Brain microvascular endothelial cell (primary cell): ENCODE measurements around the gene CDH13.

ENCODE experiments used
- DNase-seq: peaks from one replicate; pipeline ENCODE4 v3.0.0-alpha.2; 2020
- H3K27ac ChIP-seq: fragments of 250-450 bp; sonication (Bioruptor Pico); 2 replicates; pipeline ENCODE4 v1.5.1; 2020; ENCODE audit warnings: mild to moderate bottlenecking, moderate library complexity
- H3K27me3 ChIP-seq: fragments of 250-450 bp; sonication (Bioruptor Pico); replicated peaks from 2 replicates; pipeline ENCODE4 v1.5.1; 2020; ENCODE audit warnings: mild to moderate bottlenecking
- H3K36me3 ChIP-seq: fragments of 250-450 bp; sonication (Bioruptor Pico); replicated peaks from 2 replicates; pipeline ENCODE4 v1.5.1; 2020; ENCODE audit warnings: mild to moderate bottlenecking
- H3K4me3 ChIP-seq: 2 replicates; pipeline ENCODE4 v1.5.1; 2011; ENCODE audit warnings: low read depth, mild to moderate bottlenecking, control low read depth, low read length, moderate library complexity
- in situ Hi-C: cut with HindIII; loops from 2 replicates; pipeline ENCODE4 v1.10.0; 2017; ENCODE audit warnings: low sequenced_read_pairs, low pct_ligation_motif_present
- TF ChIP-seq, protein P1 (sequence below): IDR thresholded peaks from 2 replicates; pipeline ENCODE4 v1.5.1; 2011; ENCODE audit warnings: low read depth, mild to moderate bottlenecking, moderate library complexity, low read length, control low read depth, inconsistent platforms; ENCODE audit errors: missing control alignments

The CDH13 gene

DNA sequence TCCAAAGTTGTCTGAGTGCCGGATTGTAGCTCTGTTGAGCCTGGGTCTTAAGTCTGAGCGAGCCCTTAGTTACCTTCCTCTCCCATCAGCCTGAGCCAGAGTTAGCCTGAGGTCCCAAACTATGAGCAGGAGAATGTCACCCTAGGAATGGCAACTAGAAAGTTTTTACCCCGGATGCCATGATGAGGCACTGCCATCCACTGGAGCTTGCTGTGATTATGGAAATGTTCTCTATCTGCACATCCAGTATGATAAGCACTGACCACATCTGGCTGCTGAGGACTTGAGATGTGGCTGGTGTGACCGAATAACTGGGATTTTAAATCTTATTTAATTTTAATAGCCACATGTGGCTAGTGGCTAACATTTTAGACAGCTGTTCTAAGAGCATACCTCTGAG, 550.0 kb downstream of the CDH13 start:
- Histone ChIP-seq H3K36me3 (no peaks in the 10 kb centered on the region), H3K27ac (no peak overlapping the region), H3K27me3 (no peaks in the 10 kb centered on the region), H3K4me3 (no peak overlapping the region)
- TF ChIP-seq, protein P1, sequence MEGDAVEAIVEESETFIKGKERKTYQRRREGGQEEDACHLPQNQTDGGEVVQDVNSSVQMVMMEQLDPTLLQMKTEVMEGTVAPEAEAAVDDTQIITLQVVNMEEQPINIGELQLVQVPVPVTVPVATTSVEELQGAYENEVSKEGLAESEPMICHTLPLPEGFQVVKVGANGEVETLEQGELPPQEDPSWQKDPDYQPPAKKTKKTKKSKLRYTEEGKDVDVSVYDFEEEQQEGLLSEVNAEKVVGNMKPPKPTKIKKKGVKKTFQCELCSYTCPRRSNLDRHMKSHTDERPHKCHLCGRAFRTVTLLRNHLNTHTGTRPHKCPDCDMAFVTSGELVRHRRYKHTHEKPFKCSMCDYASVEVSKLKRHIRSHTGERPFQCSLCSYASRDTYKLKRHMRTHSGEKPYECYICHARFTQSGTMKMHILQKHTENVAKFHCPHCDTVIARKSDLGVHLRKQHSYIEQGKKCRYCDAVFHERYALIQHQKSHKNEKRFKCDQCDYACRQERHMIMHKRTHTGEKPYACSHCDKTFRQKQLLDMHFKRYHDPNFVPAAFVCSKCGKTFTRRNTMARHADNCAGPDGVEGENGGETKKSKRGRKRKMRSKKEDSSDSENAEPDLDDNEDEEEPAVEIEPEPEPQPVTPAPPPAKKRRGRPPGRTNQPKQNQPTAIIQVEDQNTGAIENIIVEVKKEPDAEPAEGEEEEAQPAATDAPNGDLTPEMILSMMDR: no peak
- in situ Hi-C loops: no loop called here
- DNase-seq: no peak

DNA sequence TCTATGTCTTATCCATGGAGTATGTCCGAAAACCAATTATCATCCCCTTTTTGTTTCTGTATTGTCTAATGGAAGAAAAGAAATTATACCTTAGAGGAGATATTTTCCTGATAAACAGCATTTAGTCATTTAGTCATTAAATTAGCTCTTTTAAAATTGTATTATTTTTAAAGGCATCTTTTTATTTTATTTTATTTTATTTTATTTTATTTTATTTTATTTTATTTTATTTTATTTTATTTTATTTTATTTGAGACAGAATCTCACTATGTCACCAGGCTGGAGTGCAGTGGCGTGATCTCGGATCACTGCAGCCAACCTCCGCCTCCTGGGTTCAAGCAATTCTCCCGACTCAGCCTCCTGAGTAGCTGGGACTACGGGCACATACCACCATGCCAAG, 559.1 kb downstream of the CDH13 start:
- Histone ChIP-seq H3K27ac (no peak overlapping the region), H3K27me3 (no peaks in the 10 kb centered on the region), H3K36me3 (no peaks in the 10 kb centered on the region), H3K4me3 (no peak overlapping the region)
- in situ Hi-C loops: no loop called here
- DNase-seq: no peak
- TF ChIP-seq, protein P1: no peak

DNA sequence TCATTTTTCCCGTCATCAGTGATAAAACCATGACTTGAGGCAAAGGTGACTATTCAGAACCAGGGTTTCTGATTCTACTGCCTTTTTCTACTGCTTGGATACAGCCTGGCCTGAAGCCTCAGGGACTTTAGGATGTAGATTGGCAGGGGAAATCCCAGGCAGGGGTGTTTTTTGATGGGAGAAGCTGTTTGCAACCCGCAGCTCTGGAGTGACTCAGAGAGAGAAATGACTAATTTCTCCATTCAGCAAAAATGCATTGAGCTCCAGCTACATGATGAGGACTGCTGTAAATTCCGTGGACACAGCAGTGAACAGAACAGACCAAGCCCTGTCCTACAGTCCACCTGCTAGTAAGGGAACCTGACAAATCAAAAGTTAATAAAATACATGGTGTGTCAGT, 560.6 kb downstream of the CDH13 start:
- Histone ChIP-seq H3K27me3 (no peaks in the 10 kb centered on the region), H3K36me3 (no peaks in the 10 kb centered on the region), H3K27ac (no peak overlapping the region), H3K4me3 (no peak overlapping the region)
- TF ChIP-seq, protein P1: no peak
- DNase-seq: peak; percentile 80
- in situ Hi-C loops: no loop called here

- TF ChIP-seq, protein P1: no peak
- H3K36me3 ChIP-seq: no peaks in the 10 kb centered on the region
- in situ Hi-C loops: no loop called here
- no peak overlapping the region for H3K27ac ChIP-seq
- H3K27me3 ChIP-seq: no peaks in the 10 kb centered on the region
- DNase-seq: no peak
- no peak overlapping the region for H3K4me3 ChIP-seq
Observed at GRCh38 chr16:83196796-83197195, 570.0 kb downstream of the CDH13 start.

GRCh38 chr16:83197450-83197849, 570.7 kb downstream of the CDH13 start:
- TF ChIP-seq, protein P1: no peak
- DNase-seq: no peak
- in situ Hi-C loops: no loop called here
- Histone ChIP-seq H3K4me3 (no peak overlapping the region), H3K27me3 (no peaks in the 10 kb centered on the region), H3K27ac (no peak overlapping the region), H3K36me3 (no peaks in the 10 kb centered on the region)

- in situ Hi-C loops: no loop called here
- H3K36me3 ChIP-seq: no peaks in the 10 kb centered on the region
- TF ChIP-seq, protein P1: no peak
- no peak overlapping the region for H3K4me3 ChIP-seq
- DNase-seq: no peak
- H3K27ac ChIP-seq: no peak overlapping the region
- no peaks in the 10 kb centered on the region for H3K27me3 ChIP-seq
Observed at GRCh38 chr16:83198977-83199376, 572.2 kb downstream of the CDH13 start.
